Stimulated activated CD4-positive, alpha-beta T cell treated with anti-CD3 and anti-CD28 coated beads, Interleukin-12 subunit alpha, Interleukin-12 subunit beta, amount 100 ng/mL, for 4 hours (primary cell): ENCODE results near the gene SFXN3.
"Not testable (repeated sequence)": the region's sequence is repeated elsewhere in the genome, so short reads cannot be mapped to it uniquely, and the experiment has no call there.

Source experiments
- DNase-seq: peaks from one replicate; pipeline ENCODE4 v3.0.0-alpha.2; 2020

SFXN3 gene

GRCh38 chr10:101016814-101017213, 14.2 kb upstream of the SFXN3 start:
- no peak for DNase-seq

GRCh38 chr10:101018118-101018599, 12.9 kb upstream of the SFXN3 start:
- DNase-seq: no peak

- peak; percentile 72 for DNase-seq
Observed at GRCh38 chr10:101018600-101019439, 12.2 kb upstream of the SFXN3 start.

- no peak for DNase-seq
Observed at GRCh38 chr10:101019440-101019703, 11.7 kb upstream of the SFXN3 start.

- DNase-seq: no peak
Observed at GRCh38 chr10:101020427-101021075, 10.5 kb upstream of the SFXN3 start.

- DNase-seq: no peak
Observed at GRCh38 chr10:101021239-101021638, 9.8 kb upstream of the SFXN3 start.

GRCh38 chr10:101021692-101022251, 9.3 kb upstream of the SFXN3 start:
- no peak for DNase-seq

- DNase-seq: no peak
Observed at GRCh38 chr10:101022967-101023705, 7.9 kb upstream of the SFXN3 start.

- no peak for DNase-seq
Observed at GRCh38 chr10:101027106-101027720, 3.8 kb upstream of the SFXN3 start.

GRCh38 chr10:101028446-101029337, 2.3 kb upstream of the SFXN3 start:
- DNase-seq: no peak

GRCh38 chr10:101029520-101030295, 1.3 kb upstream of the SFXN3 start:
- DNase-seq: no peak

GRCh38 chr10:101030496-101031127, 422 bp upstream of the SFXN3 start:
- no peak for DNase-seq

GRCh38 chr10:101031796-101032636, 982 bp downstream of the SFXN3 start:
- DNase-seq: peak; percentile 69

GRCh38 chr10:101032637-101033224, 1.7 kb downstream of the SFXN3 start:
- DNase-seq: peak; percentile 43

- DNase-seq: no peak
Observed at GRCh38 chr10:101033276-101033675, 2.2 kb downstream of the SFXN3 start.

- not testable (repeated sequence) for DNase-seq
Observed at GRCh38 chr10:101034404-101034803, 3.4 kb downstream of the SFXN3 start.

GRCh38 chr10:101035314-101035713, 4.3 kb downstream of the SFXN3 start:
- no peak for DNase-seq

- DNase-seq: no peak
Observed at GRCh38 chr10:101035916-101036702, 5.1 kb downstream of the SFXN3 start.
